Activated CD8-positive, alpha-beta T cell treated with anti-CD3 and anti-CD28 coated beads for 36 hours (primary cell): ENCODE results near the gene EMP1. TPM values are rescaled to one million over a fixed set of nuclear protein-coding genes. Genes with fewer than 3 reads are reported as not detected.

Experiments used
- ATAC-seq: fragments of 200-7000 bp; cut with Tn5 transposase; one replicate; pipeline ENCODE4 v1.10.0; 2021; ENCODE audit warnings: mild to moderate bottlenecking, moderate library complexity
- CTCF ChIA-PET: fragments of 350-600 bp; sonication (Branson Sonifier 250); formaldehyde crosslinking; loops from one replicate; lab custom pipeline; 2021; ENCODE audit warnings: antibody characterized with exemption; lab: Charles Lee
- POLR2A ChIA-PET: fragments of 350-600 bp; sonication (Branson Sonifier 250); formaldehyde crosslinking; loops from one replicate; lab custom pipeline; 2021; ENCODE audit warnings: antibody characterized with exemption; lab: Charles Lee
- DNase-seq: peaks from one replicate; pipeline ENCODE4 v3.0.0-alpha.2; 2020
- H3K27ac Mint-ChIP-seq: one replicate; pipeline ENCODE4 v1.8.0; 2021; ENCODE audit warnings: mild to moderate bottlenecking, mixed read lengths
- H3K27me3 Mint-ChIP-seq: one replicate; pipeline ENCODE4 v1.8.0; 2021; ENCODE audit warnings: mixed read lengths
- H3K36me3 Mint-ChIP-seq: one replicate; pipeline ENCODE4 v1.8.0; 2021; ENCODE audit warnings: low read depth, mixed read lengths
- H3K4me1 Mint-ChIP-seq: one replicate; pipeline ENCODE4 v1.8.0; 2021; ENCODE audit warnings: low read depth, mixed read lengths
- H3K4me3 Mint-ChIP-seq: one replicate; pipeline ENCODE4 v1.8.0; 2021; ENCODE audit warnings: mild to moderate bottlenecking, moderate library complexity, mixed read lengths
- H3K9me3 Mint-ChIP-seq: one replicate; pipeline ENCODE4 v1.8.0; 2021; ENCODE audit warnings: mixed read lengths
- intact Hi-C: fragments of 100-400 bp; cut with micrococcal nuclease; formaldehyde crosslinking; loops from one replicate; pipeline ENCODE4 v1.10.0; 2022
- total RNA-seq, 2 experiments: library from RNA; stranded (reverse); gene quantifications; one replicate each; pipeline ENCODE4 v1.2.3, GENCODE V29; 2021
- TF ChIP-seq, protein P1 (sequence below): fragments of 200-600 bp; IDR thresholded peaks from one replicate; pipeline ENCODE4 v1.8.0; 2022; ENCODE audit warnings: antibody characterized with exemption, mild to moderate bottlenecking

The EMP1 gene
- total RNA-seq, 2 experiments from 2014 or later, result 3.1 to 3.6 TPM

DNA sequence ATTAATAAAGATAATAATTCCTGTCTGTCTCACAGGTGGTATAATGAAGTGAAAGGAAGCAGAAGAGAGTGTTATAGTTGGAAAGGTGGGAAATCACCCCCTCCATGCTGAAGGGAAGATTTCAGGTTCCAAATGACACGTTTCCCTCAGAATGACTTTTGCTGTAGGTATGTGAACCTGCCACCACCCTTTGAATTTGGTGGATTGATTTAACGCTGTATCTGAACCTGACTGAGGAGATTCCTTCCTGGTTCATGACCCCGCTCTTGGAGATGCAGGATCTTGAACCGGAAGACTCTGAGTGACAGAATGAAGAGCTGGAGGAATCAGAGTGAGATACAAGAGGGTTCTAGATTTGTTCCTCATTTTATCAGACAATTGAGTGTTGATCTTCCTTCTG is 20.3 kb upstream of the EMP1 start:
- ChIA-PET POLR2A (interaction anchor here (0.6 kb wide), 1 partner anchor 34 kb away, joined by 3 read pairs; no protein-coding TSS in a partner anchor), CTCF (no interaction called here)
- TF ChIP-seq, protein P1, sequence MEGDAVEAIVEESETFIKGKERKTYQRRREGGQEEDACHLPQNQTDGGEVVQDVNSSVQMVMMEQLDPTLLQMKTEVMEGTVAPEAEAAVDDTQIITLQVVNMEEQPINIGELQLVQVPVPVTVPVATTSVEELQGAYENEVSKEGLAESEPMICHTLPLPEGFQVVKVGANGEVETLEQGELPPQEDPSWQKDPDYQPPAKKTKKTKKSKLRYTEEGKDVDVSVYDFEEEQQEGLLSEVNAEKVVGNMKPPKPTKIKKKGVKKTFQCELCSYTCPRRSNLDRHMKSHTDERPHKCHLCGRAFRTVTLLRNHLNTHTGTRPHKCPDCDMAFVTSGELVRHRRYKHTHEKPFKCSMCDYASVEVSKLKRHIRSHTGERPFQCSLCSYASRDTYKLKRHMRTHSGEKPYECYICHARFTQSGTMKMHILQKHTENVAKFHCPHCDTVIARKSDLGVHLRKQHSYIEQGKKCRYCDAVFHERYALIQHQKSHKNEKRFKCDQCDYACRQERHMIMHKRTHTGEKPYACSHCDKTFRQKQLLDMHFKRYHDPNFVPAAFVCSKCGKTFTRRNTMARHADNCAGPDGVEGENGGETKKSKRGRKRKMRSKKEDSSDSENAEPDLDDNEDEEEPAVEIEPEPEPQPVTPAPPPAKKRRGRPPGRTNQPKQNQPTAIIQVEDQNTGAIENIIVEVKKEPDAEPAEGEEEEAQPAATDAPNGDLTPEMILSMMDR, result no peak
- Mint-ChIP-seq H3K9me3 (no peaks in the 10 kb centered on the region), H3K4me3 (no peak overlapping the region), H3K4me1 (peaks cover 32% of the 10 kb centered on the region), H3K27me3 (peaks cover 8% of the 10 kb centered on the region), H3K27ac (no peak overlapping the region), H3K36me3 (no peaks in the 10 kb centered on the region)
- ATAC-seq, result no peak
- intact Hi-C loops, result no loop called here
- DNase-seq, result no peak

GRCh38 chr12:13177373-13177772 is 19.2 kb upstream of the EMP1 start:
- H3K36me3 Mint-ChIP-seq, result no peaks in the 10 kb centered on the region
- TF ChIP-seq, protein P1, result no peak
- intact Hi-C loops, result no loop called here
- H3K27me3 Mint-ChIP-seq, result peaks cover 10% of the 10 kb centered on the region
- no peak for ATAC-seq
- ChIA-PET CTCF (interaction anchor here (3.2 kb wide), 1 partner anchor 34 kb away, joined by 12 read pairs; no protein-coding TSS in a partner anchor), POLR2A (no interaction called here)
- H3K4me1 Mint-ChIP-seq, result peaks cover 32% of the 10 kb centered on the region
- no peaks in the 10 kb centered on the region for H3K9me3 Mint-ChIP-seq
- no peak for DNase-seq
- no peak overlapping the region for H3K27ac Mint-ChIP-seq
- H3K4me3 Mint-ChIP-seq, result no peak overlapping the region

GRCh38 chr12:13177906-13178305 is 18.6 kb upstream of the EMP1 start:
- H3K36me3 Mint-ChIP-seq, result no peaks in the 10 kb centered on the region
- CTCF ChIA-PET, result interaction anchor here (0.9 to 3.2 kb wide), 3 partner anchors 16 to 79 kb away, joined by 3 to 12 read pairs (median 6); no protein-coding TSS in a partner anchor
- TF ChIP-seq, protein P1, result no peak
- no peak overlapping the region for H3K27ac Mint-ChIP-seq
- POLR2A ChIA-PET, result interaction anchor here (1.0 kb wide), 1 partner anchor 11 kb away, joined by 3 read pairs; no protein-coding TSS in a partner anchor
- no peak for ATAC-seq
- no peaks in the 10 kb centered on the region for H3K9me3 Mint-ChIP-seq
- peaks cover 6% of the 10 kb centered on the region for H3K27me3 Mint-ChIP-seq
- H3K4me3 Mint-ChIP-seq, result no peak overlapping the region
- DNase-seq, result no peak
- H3K4me1 Mint-ChIP-seq, result peaks cover 27% of the 10 kb centered on the region
- intact Hi-C loops, result no loop called here

GRCh38 chr12:13178568-13179210 is 17.8 kb upstream of the EMP1 start:
- TF ChIP-seq, protein P1, result no peak
- Mint-ChIP-seq H3K27ac (no peak overlapping the region), H3K36me3 (no peaks in the 10 kb centered on the region), H3K4me1 (peaks cover 20% of the 10 kb centered on the region), H3K27me3 (peaks cover 6% of the 10 kb centered on the region), H3K9me3 (no peaks in the 10 kb centered on the region), H3K4me3 (no peak overlapping the region)
- DNase-seq (no peak), ATAC-seq (no peak)
- ChIA-PET POLR2A (interaction anchor here (1.0 kb wide), 1 partner anchor 10 kb away, joined by 3 read pairs; no protein-coding TSS in a partner anchor), CTCF (interaction anchor here (0.9 to 3.2 kb wide), 5 partner anchors 16 to 80 kb away, joined by 3 to 12 read pairs (median 5); no protein-coding TSS in a partner anchor)
- intact Hi-C loops, result no loop called here
